Sigmoid colon (tissue), 4 donors: ENCODE measurements around the gene WNT7A.

Source experiments
- CTCF ChIP-seq, 4 experiments: fragments of 450-650 bp in 3 of 4; fragments of 200-600 bp in 1 of 4; IDR thresholded peaks; one replicate each; pipeline ENCODE4 v1.5.1; 2016 to 2019; ENCODE audit warnings: antibody characterized with exemption in 4 of 4, mild to moderate bottlenecking in 3 of 4, moderate library complexity in 2 of 4
- EP300 ChIP-seq, 4 donors: sonication (generic); formaldehyde crosslinking; IDR thresholded peaks; one replicate each; pipeline ENCODE4 v1.6.1; 2017; ENCODE audit warnings: antibody characterized with exemption in 4 of 4
- POLR2A ChIP-seq, 2 donors: fragments of 450-650 bp; IDR thresholded peaks; one replicate each; pipeline ENCODE4 v1.6.1; 2016; ENCODE audit warnings: antibody characterized with exemption in 2 of 2, mild to moderate bottlenecking in 2 of 2, moderate library complexity in 2 of 2
- POLR2AphosphoS5 ChIP-seq, 4 donors: sonication (generic); formaldehyde crosslinking; IDR thresholded peaks; one replicate each; pipeline ENCODE4 v1.6.1; 2017; ENCODE audit warnings: antibody characterized with exemption in 4 of 4

GRCh38 chr3:13834258-13835035 is 45.4 kb downstream of the WNT7A start:
- TF ChIP-seq CTCF (IDR thresholded peaks at IDR 0.05): no peak
- TF ChIP-seq POLR2A (IDR thresholded peaks at IDR 0.05): no peak
- no peak for TF ChIP-seq EP300 (IDR thresholded peaks at IDR 0.05)
- no peak for TF ChIP-seq POLR2AphosphoS5 (IDR thresholded peaks at IDR 0.05)
